ENCODE data around the gene MXRA7. TPM values are rescaled to one million over a fixed set of nuclear protein-coding genes. Genes with fewer than 3 reads are reported as not detected.
"Not testable (repeated sequence)": the region's sequence is repeated elsewhere in the genome, so short reads cannot be mapped to it uniquely, and the experiment has no call there.

The MXRA7 gene
- total RNA-seq, 1 experiment from 2014 or later, result 30.8 TPM

DNA sequence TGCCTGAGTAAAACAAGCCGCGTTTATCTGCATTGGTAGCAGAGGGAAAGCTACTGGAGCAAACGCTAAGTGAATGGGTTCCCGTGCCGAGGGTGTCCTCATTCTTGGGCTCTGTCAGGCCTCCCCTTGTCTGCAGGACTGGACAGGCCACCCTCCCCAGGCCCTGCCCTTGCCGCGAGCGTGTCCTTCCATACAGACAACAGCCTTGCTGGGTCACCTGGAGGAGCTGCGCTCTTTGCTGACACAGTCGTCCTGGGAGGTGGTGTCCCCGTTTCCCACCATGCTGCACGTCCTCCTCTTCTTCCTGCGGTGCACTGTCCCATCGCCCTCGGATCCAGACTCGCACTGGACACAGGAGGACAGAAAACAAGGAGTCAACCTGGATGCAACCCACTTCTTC is 7.8 kb upstream of the MXRA7 start:
- no peak for DNase-seq (ENCODE audit: extremely low read depth, low read depth)

DNA sequence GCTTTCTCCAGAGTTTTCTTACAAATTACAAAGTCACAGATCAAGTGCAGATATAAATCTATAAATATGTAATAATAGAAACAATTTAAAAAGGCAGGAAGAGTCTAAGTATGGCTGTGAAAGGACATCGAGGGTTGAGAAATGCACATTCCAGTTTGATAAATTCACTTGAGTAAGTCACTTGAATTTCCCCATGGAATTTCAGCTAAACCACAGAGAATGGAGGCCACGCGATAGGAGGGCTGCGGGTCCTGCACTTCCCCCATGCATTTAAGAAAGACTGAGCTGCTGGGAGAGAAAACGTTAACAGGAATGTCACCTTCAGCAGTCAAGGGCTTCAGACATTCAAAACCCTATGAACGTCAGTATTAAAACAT is 6.1 kb upstream of the MXRA7 start:
- no peak for DNase-seq (ENCODE audit: extremely low read depth, low read depth)

DNA sequence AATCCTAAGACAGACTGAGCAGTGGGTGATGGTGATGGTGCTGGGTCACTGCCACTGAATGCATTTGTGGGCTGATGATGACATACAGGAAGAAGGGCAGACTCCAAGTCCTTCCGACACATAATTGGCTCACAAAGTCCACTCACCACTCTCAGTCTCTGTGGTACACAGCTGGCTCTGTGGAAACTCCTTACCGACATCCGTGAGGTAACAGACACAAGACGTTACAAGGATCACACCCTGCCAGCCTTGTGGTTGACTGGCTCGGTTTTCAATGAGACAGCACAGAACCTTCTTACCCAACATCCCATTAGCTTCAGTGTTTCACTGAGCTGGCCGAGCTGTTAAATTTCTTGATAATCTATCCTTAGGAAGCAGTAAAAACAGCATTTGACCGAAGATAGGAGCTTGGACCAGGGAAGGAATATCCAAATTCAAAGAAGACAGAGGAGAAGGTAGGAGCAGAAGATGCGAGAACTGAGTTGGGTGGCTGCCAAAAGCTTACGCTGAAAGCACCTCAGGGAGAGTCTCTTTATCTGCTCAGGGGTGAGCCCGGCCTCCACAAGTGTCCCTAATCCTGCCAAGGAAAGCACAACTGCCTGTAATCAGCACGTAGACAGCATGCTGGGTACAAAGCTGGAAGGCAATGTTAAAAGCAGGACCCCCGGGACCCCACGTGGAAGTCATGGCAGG is 5.5 kb upstream of the MXRA7 start:
- DNase-seq (ENCODE audit: extremely low read depth, low read depth), result no peak

DNA sequence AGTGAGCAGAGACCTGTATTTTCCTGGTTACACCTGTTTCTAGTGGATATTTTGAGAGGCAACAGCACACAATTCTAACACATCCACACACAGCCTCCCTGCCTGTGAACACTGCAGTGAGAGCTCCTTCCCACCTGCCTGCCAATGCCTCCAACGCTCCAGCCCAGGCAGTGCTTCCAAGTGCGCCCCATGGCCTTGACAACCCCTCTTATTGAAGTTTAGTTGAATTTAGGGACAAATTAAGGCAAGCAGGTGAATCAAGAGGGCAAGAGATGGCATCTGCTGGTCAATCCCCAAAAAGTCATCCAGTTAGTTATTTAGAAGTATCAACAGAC is 4.7 kb upstream of the MXRA7 start:
- DNase-seq (ENCODE audit: extremely low read depth, low read depth), result no peak

DNA sequence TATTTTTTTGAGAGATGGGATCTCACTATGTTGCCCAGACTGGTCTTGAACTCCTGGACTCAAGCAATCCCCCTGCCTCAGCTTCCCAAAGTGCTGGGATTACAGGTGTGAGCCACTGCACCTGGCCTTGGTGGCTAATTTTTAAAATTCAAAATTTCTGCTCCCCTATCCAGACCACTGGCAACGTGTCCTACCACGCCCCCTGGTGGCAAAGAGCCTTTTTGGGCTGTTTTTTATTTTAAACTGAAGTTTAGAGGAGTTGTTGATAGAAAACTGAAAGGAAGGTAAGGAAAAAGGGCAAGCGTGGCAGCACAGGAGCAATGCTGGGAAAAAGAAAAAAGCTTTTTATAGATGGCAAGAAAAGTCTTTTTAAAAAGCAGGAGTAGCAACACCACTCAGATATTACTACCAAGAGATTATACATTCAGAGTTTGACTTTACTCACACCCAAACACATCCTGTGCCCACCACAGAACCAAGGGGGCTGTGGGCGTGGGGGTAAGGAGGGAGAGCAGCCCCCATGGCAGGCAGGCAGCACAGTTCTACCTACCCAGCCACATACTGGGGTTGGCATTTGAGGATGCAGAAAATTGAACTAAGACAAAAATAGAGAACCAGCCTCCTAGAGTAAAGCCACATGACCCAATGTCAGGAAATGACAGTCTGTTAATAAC is 4.2 kb upstream of the MXRA7 start:
- no peak for DNase-seq (ENCODE audit: extremely low read depth, low read depth)

DNA sequence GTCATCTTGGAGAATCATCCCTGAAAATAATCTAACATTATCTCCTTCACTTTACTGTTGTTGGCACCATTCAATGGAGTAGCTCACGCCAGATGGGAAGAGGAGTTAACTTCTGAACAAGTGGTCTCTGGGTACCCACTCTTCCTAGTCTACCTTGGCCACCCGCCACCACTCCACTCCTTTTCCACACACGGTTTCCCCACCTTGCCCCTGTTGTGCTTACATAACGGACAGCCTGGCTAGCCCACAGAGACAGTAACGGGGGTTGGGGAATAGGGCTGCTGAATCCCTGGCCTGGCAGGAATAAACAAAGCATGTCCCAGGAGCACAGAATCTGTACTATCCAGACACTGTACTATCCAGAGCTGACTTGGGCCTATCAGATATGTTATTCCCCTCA is 3.6 kb upstream of the MXRA7 start:
- no peak for DNase-seq (ENCODE audit: extremely low read depth, low read depth)

DNA sequence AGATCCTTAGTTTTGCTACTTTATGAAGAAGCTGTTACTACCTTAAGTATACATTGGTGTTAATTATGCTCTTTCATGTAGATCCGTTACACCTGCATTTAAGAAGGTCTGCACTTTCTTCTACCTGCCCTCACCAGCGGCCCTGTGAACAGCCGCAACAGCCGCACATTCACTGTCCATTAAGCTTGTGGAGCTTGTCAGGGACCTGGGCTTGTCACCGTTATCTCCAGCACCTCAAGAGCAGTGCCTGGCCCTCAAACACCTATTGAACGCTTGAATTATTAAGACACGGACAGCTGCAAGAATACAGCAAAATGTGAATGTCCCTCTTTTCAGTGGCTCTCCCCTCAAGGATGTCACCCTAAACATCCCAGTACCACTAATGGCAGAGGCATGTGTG is 3.0 kb upstream of the MXRA7 start:
- DNase-seq (ENCODE audit: extremely low read depth, low read depth), result no peak

DNA sequence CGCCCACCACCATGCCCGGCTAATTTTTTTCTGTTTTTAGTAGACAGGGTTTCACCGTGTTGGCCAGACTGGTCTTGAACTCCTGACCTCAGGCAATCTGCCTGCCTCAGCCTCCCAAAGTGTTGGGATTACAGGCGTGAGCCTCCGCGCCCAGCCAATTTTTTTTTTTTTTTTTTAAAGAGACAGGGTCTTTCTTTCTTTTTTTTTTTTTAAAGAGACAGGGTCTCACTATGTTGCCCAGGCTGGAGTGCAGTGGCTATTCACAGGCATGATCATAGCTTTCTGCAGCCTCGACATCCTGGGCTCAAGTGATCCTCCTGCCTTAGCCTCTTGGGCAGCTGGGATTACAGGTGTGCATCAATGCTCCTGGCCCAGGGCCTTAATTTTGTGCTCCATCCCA is 1.6 kb upstream of the MXRA7 start:
- DNase-seq (ENCODE audit: extremely low read depth, low read depth), result not testable (repeated sequence)

DNA sequence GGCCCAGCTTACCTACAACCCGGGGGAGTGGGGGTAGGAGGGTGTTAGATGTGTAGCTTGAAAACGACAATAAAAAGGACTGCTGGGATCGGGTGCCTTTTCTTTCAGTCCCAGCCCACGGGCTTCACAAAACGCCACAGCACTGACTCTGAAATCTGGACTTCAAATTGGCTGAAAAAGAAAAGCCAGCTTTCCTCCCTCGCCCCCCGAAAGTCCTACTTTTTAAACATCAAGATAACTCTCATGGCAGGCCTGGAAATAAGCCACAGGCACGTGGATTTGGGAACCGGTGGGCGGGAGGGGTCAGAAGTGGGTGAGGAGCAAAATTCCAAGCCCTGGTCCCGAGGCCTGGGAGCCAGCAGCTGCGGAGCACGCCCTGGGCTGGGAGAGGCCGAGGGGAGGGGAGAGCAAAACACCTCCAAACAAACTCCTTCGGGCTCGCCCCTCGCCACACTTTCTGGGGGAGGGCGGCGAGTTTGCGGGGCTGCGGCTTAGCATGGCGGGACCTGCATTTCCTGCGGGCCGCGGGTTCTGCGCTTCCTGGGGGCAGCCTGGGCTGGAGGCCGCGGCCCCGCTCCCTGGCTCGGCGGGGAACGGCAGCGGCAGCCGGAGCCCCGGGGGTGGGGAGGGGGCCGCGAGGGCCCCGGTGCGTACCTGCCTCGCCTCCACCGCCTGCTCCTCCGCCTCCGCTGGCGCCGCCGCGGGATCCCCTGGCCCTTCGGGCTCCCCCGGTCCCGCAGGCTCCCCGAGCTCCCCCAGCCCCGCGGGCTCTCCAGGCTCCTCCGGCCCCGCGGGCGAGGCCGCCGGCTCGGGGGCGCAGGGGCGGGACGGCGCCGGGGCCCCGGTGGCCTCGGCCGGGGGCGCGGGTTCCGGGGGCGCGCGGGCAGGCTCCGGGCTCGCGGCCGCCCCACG is 558 bp downstream of the MXRA7 start:
- DNase-seq (ENCODE audit: extremely low read depth, low read depth), result not testable (repeated sequence)

DNA sequence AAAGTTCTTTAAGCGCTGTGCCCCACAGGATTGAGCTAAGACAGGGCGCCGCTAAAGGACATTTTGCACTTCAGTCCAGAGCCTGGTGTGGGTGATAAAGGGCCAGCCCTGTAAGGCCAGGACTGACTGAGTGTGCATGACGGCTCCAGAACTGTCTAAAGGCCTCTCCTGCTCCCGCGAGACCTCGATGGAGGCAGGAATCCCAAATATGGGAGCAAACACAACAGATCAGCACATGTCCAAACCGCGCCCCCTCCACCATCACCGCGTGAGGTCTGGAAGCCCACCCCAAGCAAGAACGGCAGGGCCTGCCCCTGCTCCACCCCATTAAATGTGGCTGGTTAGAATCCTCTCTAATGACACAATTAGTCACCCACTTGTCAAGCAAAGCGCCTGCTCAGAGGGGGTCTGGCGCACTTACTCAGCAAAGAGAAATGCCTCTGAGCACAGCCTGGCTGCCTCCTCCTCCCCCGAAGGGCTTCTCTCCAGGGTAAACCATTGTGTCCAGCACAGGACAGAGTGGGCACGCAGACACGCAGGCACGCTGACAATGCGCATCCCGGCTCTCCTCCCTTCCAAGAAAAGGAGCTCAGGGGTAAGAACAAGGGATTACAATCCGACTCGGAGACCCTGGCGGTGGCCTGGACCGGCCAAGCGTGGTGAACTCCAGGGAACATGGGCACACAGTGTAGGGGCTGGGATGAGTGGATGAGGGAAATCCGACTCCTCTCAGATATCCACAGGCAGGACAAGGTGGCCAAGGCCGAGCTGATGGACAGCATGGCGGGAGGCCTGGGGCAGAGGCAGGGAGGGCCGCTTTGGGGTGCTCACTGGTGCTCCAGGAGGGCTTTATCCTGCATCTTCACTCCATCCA is 1.5 kb downstream of the MXRA7 start:
- DNase-seq (ENCODE audit: extremely low read depth, low read depth), result no peak

DNA sequence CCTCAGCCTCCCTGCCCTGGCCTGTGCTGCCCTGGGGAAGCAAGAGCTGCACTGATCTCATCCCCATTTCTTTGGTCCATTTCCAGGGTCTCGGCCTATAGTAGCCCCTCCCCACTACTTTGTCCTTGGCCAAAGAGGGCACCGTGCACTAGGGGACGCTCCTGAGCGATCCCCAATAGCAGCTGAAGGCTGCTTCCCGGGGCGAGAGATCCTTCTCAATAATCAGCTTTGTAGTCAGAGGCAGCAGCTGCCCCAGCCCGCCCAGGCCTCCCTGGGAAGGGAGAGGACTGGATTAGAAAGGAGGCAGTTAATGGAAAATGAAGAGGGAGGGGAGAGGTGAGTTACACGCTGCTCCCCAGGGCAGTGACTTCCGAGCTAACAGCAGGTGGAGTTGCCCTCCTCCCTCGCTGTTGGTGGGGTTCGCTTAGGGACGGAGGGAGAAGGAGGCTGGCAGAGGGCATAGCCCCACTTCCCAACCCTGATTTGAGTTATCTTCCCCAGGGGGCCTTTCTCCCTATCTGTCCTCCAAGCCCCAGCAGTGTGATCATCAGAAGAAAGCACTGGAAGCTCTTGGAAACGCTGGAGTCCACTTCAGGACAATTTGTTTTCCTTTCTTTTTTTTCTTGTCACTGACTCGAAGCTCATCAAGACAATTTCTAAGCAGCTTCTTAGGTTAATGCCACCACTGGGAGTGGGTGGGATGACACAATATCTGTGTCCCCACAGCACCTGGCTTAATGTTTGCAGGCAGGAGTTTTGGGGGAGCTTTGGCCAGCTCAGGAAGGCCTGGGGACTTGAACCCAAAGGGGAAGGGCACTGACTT is 2.6 kb downstream of the MXRA7 start:
- DNase-seq (ENCODE audit: extremely low read depth, low read depth), result no peak

DNA sequence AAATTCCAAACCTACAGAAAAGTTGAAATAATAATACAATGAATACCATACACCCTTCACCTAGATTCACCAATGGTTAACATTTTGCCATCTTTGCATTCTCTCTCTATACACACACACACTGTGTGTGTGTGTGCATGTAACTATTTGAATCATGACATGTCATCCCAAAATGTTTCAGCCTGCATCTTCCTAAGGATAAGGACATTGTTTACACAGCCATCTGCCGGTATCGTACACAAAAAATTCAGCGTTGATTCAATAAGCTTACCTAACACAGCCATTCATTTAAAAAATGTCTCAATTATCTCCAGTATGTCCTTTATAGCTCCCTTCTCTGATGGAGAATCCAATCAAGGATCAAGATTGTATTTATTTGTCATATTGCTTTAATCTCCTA is 3.9 kb downstream of the MXRA7 start:
- DNase-seq (ENCODE audit: extremely low read depth, low read depth), result no peak

DNA sequence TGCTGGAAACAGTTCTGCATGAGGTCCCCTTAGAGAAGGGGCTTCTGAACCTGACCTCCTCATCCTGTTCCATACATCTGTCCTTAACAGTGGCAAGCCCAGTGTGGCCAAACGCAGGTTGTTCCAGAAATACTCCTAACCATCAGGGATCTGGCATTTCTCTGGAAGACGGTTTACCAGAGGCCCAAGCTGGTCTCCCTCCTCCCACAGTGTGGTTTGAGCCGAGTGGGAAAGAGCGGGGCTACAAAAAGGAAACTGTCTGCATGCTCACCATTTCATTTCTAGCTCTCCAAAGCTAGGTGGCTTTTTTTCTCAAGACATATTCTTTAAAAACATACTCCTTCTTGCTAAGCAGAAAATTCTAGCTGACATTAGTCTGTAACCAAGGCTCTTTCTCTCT is 6.0 kb downstream of the MXRA7 start:
- no peak for DNase-seq (ENCODE audit: extremely low read depth, low read depth)

DNA sequence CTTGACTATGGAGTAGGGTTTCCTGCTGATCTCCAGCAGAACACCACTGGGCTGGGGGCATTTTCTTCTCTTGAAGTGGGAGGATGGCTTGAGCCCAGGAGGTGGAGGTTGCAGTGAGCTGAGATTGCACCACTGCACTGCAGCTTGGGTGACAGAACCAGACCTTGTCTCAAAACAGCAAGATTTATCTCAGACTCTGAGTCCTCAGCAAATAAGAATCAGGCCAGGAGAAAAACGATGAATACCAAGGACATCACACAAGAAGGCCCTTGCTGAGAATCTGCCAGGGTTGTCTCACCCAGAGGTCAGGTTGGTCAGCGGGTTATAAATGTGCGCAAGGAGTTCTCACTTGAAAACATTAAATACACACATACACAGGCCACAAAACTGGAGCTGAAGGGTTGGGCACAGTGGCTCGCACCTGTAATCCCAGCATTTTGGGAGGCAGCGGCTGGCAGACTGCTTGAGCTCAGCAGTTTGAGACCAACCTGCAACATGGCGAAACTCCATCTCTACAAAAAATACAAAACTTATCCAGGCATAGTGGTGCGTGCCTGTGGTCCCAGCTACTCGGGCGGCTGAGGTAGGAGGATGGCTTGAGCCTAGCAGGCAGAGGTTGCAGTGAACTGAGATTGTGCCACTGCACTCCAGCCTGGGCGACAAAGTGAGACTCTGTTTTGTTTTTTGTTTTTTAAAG is 7.7 kb downstream of the MXRA7 start:
- DNase-seq (ENCODE audit: extremely low read depth, low read depth), result no peak

DNA sequence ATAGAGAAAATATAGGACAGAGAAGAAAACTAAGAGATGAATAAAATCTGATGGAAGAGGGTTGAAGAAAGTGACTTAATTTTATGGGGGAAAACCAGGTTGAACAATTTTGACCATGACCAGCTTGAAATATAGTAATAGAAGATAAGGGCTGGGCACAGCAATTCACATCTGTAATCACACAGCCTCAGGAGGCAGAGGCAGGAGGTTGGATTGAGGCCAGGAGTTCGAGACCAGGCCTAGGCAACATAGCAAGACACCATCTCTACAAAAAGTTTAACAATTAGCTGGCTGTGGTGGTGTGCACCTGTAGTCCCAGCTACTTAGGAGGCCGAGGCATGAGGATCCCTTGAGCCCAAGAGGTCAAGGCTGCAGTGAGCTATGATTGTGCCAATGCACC is 8.7 kb downstream of the MXRA7 start:
- DNase-seq (ENCODE audit: extremely low read depth, low read depth), result no peak

DNA sequence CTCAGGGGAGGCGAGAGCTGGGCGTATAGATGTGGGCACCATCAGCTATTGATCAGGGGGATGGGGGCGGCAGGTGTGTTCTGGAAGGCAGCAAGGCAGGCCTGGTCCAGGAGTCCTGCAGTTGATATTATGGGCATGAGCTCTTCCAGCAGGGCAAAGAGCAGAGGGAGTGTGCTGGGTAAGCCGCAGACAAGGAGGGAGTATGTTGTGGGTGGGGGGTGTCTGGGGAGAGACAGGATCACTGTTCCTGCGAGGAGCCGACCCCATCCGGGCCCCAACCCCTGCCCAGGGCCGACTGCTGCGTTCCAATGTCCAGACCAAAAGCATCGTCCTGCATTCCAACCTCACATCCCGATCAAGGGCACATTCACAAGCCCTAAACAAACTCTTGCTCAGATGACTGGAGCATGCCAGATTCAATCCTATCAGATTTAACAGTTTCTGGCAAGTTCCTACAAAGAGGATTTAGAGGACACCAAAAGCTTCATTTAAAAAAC is 9.2 kb downstream of the MXRA7 start:
- no peak for DNase-seq (ENCODE audit: extremely low read depth, low read depth)

DNA sequence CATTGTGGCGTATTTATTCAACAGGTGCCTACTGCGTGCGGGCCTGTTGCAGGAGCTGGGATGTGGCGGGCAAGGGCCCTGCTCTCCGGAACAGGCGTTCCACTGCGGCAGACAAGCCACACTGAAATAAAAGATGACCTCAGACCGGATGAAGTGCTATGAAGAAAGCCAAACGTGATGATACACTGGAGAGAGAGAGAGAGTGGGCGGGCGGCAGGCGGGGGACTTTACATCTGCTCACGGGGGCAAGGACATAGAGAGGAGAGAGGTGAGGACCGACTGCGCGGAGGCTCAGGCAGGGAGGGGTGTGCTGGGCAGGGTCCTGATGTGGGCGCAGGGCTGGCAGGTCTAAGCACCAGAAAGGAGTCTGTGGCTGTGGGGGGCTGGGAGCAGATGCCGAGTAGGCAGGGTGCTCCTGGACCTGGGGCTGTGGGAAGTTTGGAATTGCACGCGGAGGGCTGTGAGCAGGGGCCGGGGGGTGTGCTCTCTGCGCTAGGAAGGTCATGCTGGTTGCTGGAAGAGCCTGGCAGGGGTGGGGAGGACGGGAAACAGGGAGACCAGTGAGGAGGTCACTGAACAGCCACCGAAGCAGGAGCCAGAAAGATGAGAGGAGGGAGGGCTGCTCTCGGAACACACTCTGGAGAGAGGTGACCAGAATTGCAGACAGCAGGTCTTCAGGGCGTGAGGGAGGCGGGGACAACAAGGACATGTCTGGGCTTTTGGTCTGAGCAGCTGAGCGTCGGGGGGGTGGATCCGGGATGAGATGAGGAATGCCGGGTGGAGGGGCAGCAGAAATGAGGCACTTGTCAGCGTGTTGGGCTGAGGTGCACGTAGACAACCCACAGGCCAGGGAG is 9.9 kb downstream of the MXRA7 start:
- DNase-seq (ENCODE audit: extremely low read depth, low read depth), result no peak

DNA sequence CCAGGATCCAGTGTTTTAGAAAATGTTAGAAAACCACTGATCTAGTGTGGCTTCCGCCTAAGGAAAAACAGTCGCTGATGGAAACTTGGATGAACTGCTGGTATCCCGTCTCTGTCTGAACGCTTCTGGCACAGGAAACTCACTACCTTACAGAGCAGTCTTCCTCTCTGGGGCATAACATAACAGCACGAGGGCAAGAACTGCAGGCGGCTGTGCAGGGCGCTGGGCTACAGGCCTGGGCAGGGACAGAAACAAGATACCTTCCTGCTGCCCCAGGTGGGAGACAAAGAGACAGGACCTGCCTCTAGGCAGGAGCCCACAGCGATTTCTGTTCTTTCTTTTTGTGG is 10.5 kb downstream of the MXRA7 start:
- no peak for DNase-seq (ENCODE audit: extremely low read depth, low read depth)

Data from NCI-H460 (cell line).